ENCODE measurements around the gene WFIKKN1.

Gene WFIKKN1

GRCh38 chr16:672371-672770 lies 41.6 kb downstream of the WFIKKN1 start:
- TF ChIP-seq EZH2phosphoT487 (IDR thresholded peaks at IDR 0.05; ENCODE audit: borderline replicate concordance, low read length) (no peak), CTCF (IDR thresholded peaks at IDR 0.05; ENCODE audit: low read depth, low read length, poor library complexity, severe bottlenecking) (no peak)
- H3F3A ChIP-seq (ENCODE audit: control insufficient read depth, insufficient read depth): 0 out of 2 replicates have a peak, but pooled peaks cover 2% of the 10 kb centered on the region
- H4K20me1 ChIP-seq (ENCODE audit: control insufficient read depth, insufficient read depth, low read depth, low read length): peaks cover 5% of the 10 kb centered on the region; the same call in 1 of the 2 replicates
- no peak overlapping the region for H3K4me3 ChIP-seq (ENCODE audit: low read length)
- H3K27me3 ChIP-seq (ENCODE audit: control insufficient read depth, low read length): peaks cover 3% of the 10 kb centered on the region; the same call in 1 of the 2 replicates
- no peaks in the 10 kb centered on the region for H3K9me3 ChIP-seq (ENCODE audit: control insufficient read depth, insufficient read depth, low read length)
- no peak overlapping the region for H3K4me2 ChIP-seq (ENCODE audit: low read length)
- no peaks in the 10 kb centered on the region for H3K9me2 ChIP-seq (replicated peaks; ENCODE audit: control insufficient read depth, low read length)
- H3K79me2 ChIP-seq (ENCODE audit: control insufficient read depth, low read length): peaks cover 25% of the 10 kb centered on the region
- no peak overlapping the region for H3K27ac ChIP-seq (ENCODE audit: low read depth, low read length)
- peaks cover 64% of the 10 kb centered on the region for H3K36me3 ChIP-seq (ENCODE audit: control insufficient read depth, low read length)
- peaks cover 20% of the 10 kb centered on the region for H3K4me1 ChIP-seq (ENCODE audit: control insufficient read depth, low read length)

- Histone ChIP-seq H3K9me2 (replicated peaks; ENCODE audit: control insufficient read depth, low read length) (no peaks in the 10 kb centered on the region), H3K79me2 (ENCODE audit: control insufficient read depth, low read length) (peaks cover 23% of the 10 kb centered on the region), H3K4me2 (ENCODE audit: low read length) (no peak overlapping the region), H3K4me3 (ENCODE audit: low read length) (no peak overlapping the region), H3F3A (ENCODE audit: control insufficient read depth, insufficient read depth) (no peaks in the 10 kb centered on the region), H3K9me3 (ENCODE audit: control insufficient read depth, insufficient read depth, low read length) (no peaks in the 10 kb centered on the region), H3K36me3 (ENCODE audit: control insufficient read depth, low read length) (peaks cover 61% of the 10 kb centered on the region), H3K4me1 (ENCODE audit: control insufficient read depth, low read length) (peaks cover 16% of the 10 kb centered on the region), H3K27me3 (ENCODE audit: control insufficient read depth, low read length) (peaks cover 3% of the 10 kb centered on the region; the same call in 1 of the 2 replicates), H3K27ac (ENCODE audit: low read depth, low read length) (no peak overlapping the region), H4K20me1 (ENCODE audit: control insufficient read depth, insufficient read depth, low read depth, low read length) (peaks cover 5% of the 10 kb centered on the region; the same call in 1 of the 2 replicates)
- TF ChIP-seq EZH2phosphoT487 (IDR thresholded peaks at IDR 0.05; ENCODE audit: borderline replicate concordance, low read length) (no peak), CTCF (IDR thresholded peaks at IDR 0.05; ENCODE audit: low read depth, low read length, poor library complexity, severe bottlenecking) (no peak)
Measured at GRCh38 chr16:672851-673250, 42.1 kb downstream of the WFIKKN1 start.

GRCh38 chr16:673399-673991 lies 42.7 kb downstream of the WFIKKN1 start:
- H3K4me2 ChIP-seq (ENCODE audit: low read length): no peak overlapping the region
- peaks cover 56% of the 10 kb centered on the region for H3K36me3 ChIP-seq (ENCODE audit: control insufficient read depth, low read length)

More at GRCh38 chr16:673399-673991, 42.7 kb downstream of the WFIKKN1 start:
- H3K27ac ChIP-seq (ENCODE audit: low read depth, low read length): no peak overlapping the region
- peaks cover 5% of the 10 kb centered on the region; the same call in 1 of the 2 replicates for H4K20me1 ChIP-seq (ENCODE audit: control insufficient read depth, insufficient read depth, low read depth, low read length)
- H3K4me3 ChIP-seq (ENCODE audit: low read length): no peak overlapping the region
- peaks cover 17% of the 10 kb centered on the region for H3K79me2 ChIP-seq (ENCODE audit: control insufficient read depth, low read length)
- H3K4me1 ChIP-seq (ENCODE audit: control insufficient read depth, low read length): peaks cover 16% of the 10 kb centered on the region
- no peaks in the 10 kb centered on the region for H3F3A ChIP-seq (ENCODE audit: control insufficient read depth, insufficient read depth)
- H3K9me2 ChIP-seq (replicated peaks; ENCODE audit: control insufficient read depth, low read length): no peaks in the 10 kb centered on the region
- no peak for TF ChIP-seq CTCF (IDR thresholded peaks at IDR 0.05; ENCODE audit: low read depth, low read length, poor library complexity, severe bottlenecking)
- TF ChIP-seq EZH2phosphoT487 (IDR thresholded peaks at IDR 0.05; ENCODE audit: borderline replicate concordance, low read length): no peak
- H3K9me3 ChIP-seq (ENCODE audit: control insufficient read depth, insufficient read depth, low read length): no peaks in the 10 kb centered on the region
- H3K27me3 ChIP-seq (ENCODE audit: control insufficient read depth, low read length): peaks cover 3% of the 10 kb centered on the region; the same call in 1 of the 2 replicates
